ENCODE data around the gene MPZL1.

The MPZL1 gene

GRCh38 chr1:167746013-167746672 is 24.4 kb downstream of the MPZL1 start:
- H3K4me3 ChIP-seq (ENCODE audit: low read length), result no peak overlapping the region
- H3K9ac ChIP-seq (ENCODE audit: low read depth, low read length), result no peak overlapping the region
- no peaks in the 10 kb centered on the region for H3K9me3 ChIP-seq (ENCODE audit: insufficient read depth, low read depth, low read length)
- H3K27me3 ChIP-seq (ENCODE audit: insufficient read depth, low read length), result no peaks in the 10 kb centered on the region
- peaks cover 6% of the 10 kb centered on the region for H3K4me1 ChIP-seq (ENCODE audit: insufficient read depth, low read length)
- no peaks in the 10 kb centered on the region for H3K36me3 ChIP-seq (ENCODE audit: insufficient read depth, low read depth, low read length)
- H3K27ac ChIP-seq (ENCODE audit: low read length), result peak overlapping the region; percentile 55

DNA sequence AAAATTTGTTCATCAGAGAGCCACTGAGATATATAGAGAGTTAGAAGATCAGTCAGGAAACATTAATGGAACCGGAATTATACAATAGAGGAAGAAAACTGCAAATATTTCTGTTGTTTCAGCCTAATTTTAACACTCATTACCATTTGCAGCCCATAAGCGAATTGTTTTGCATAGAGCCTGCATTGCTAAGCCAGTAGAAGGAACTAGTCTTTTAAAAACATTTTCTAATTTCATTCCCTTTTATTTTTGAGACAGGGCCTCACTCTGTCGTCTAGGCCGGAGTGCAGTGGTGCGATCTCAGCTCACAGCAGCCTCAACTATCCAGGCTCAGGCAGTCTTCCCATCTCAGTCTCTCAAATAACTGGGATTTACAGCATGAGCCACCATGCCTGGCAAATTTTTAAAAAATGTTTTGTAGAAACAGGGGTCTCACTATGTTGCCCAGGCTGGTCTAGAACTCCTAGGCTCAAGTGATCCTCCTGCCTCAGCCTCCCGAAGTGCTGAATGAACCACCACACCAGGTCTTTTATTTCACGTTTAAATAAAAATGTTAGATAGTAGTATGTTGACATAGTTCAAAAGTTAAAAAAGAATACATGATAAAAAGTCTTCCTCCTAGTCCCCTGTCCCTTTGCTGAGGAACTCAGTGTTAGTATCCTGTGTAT is 25.3 kb downstream of the MPZL1 start:
- no peak overlapping the region for H3K27ac ChIP-seq (ENCODE audit: low read length)
- H3K9me3 ChIP-seq (ENCODE audit: insufficient read depth, low read depth, low read length), result no peaks in the 10 kb centered on the region
- H3K27me3 ChIP-seq (ENCODE audit: insufficient read depth, low read length), result no peaks in the 10 kb centered on the region
- no peak overlapping the region for H3K4me3 ChIP-seq (ENCODE audit: low read length)
- H3K9ac ChIP-seq (ENCODE audit: low read depth, low read length), result no peak overlapping the region
- no peaks in the 10 kb centered on the region for H3K36me3 ChIP-seq (ENCODE audit: insufficient read depth, low read depth, low read length)
- H3K4me1 ChIP-seq (ENCODE audit: insufficient read depth, low read length), result peaks cover 6% of the 10 kb centered on the region

- peaks cover 6% of the 10 kb centered on the region for H3K4me1 ChIP-seq (ENCODE audit: insufficient read depth, low read length)
- H3K9me3 ChIP-seq (ENCODE audit: insufficient read depth, low read depth, low read length), result no peaks in the 10 kb centered on the region
- H3K27me3 ChIP-seq (ENCODE audit: insufficient read depth, low read length), result no peaks in the 10 kb centered on the region
- no peak overlapping the region for H3K27ac ChIP-seq (ENCODE audit: low read length)
- H3K4me3 ChIP-seq (ENCODE audit: low read length), result no peak overlapping the region
- no peak overlapping the region for H3K9ac ChIP-seq (ENCODE audit: low read depth, low read length)
- no peaks in the 10 kb centered on the region for H3K36me3 ChIP-seq (ENCODE audit: insufficient read depth, low read depth, low read length)
These were observed 26.2 kb downstream of the MPZL1 start for GRCh38 chr1:167747988-167748387.

GRCh38 chr1:167748906-167749305 is 27.1 kb downstream of the MPZL1 start:
- H3K4me1 ChIP-seq (ENCODE audit: insufficient read depth, low read length), result peaks cover 6% of the 10 kb centered on the region
- no peaks in the 10 kb centered on the region for H3K9me3 ChIP-seq (ENCODE audit: insufficient read depth, low read depth, low read length)
- H3K4me3 ChIP-seq (ENCODE audit: low read length), result no peak overlapping the region
- no peaks in the 10 kb centered on the region for H3K36me3 ChIP-seq (ENCODE audit: insufficient read depth, low read depth, low read length)
- H3K27me3 ChIP-seq (ENCODE audit: insufficient read depth, low read length), result no peaks in the 10 kb centered on the region
- no peak overlapping the region for H3K9ac ChIP-seq (ENCODE audit: low read depth, low read length)
- H3K27ac ChIP-seq (ENCODE audit: low read length), result no peak overlapping the region

DNA sequence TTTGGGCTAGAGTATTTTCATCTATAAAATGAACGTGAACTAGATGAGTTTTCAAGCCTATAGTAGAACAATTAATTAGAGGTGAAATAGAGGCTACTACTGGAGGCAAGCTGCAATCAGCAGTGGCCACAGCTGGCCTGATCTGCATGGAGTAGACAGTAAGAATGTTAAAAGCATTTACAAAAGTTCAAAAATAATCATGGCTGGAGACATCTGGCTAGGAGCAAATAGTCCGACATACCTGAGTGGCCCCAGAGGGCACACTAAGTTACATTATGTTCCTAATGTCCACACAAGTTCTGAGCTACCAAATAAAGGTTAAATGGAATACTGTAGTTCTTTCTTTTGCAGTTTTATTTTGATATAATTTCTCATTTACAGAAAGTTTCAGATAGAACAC is 28.0 kb downstream of the MPZL1 start:
- H3K27ac ChIP-seq (ENCODE audit: low read length), result no peak overlapping the region
- H3K4me1 ChIP-seq (ENCODE audit: insufficient read depth, low read length), result peaks cover 4% of the 10 kb centered on the region; the same call in 1 of the 2 replicates
- no peak overlapping the region for H3K9ac ChIP-seq (ENCODE audit: low read depth, low read length)
- no peaks in the 10 kb centered on the region for H3K36me3 ChIP-seq (ENCODE audit: insufficient read depth, low read depth, low read length)
- no peaks in the 10 kb centered on the region for H3K9me3 ChIP-seq (ENCODE audit: insufficient read depth, low read depth, low read length)
- no peak overlapping the region for H3K4me3 ChIP-seq (ENCODE audit: low read length)
- H3K27me3 ChIP-seq (ENCODE audit: insufficient read depth, low read length), result no peaks in the 10 kb centered on the region

- H3K36me3 ChIP-seq (ENCODE audit: insufficient read depth, low read depth, low read length), result no peaks in the 10 kb centered on the region
- H3K4me1 ChIP-seq (ENCODE audit: insufficient read depth, low read length), result no peaks in the 10 kb centered on the region
- H3K9ac ChIP-seq (ENCODE audit: low read depth, low read length), result no peak overlapping the region
- no peak overlapping the region for H3K4me3 ChIP-seq (ENCODE audit: low read length)
- no peaks in the 10 kb centered on the region for H3K27me3 ChIP-seq (ENCODE audit: insufficient read depth, low read length)
- no peak overlapping the region for H3K27ac ChIP-seq (ENCODE audit: low read length)
- H3K9me3 ChIP-seq (ENCODE audit: insufficient read depth, low read depth, low read length), result no peaks in the 10 kb centered on the region
These were observed 28.9 kb downstream of the MPZL1 start for GRCh38 chr1:167750641-167751040.

DNA sequence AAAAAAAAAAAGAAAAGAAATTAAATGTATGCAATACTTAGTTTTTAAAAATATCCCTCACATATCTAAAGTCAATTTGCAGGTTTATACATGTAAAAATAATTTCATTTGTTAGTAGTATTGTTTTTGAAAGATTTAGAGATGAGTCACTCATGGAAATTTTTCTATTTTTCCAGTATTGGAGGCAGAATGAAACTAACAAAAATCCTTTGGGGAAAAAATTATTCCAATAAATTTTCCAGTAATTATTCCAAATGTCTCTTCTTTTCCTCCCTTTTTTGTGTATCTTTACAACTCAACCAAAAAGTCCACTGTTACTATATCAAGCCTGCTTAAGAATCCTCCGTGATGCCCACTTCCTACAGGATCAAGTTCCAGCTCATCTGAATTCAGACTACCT is 29.9 kb downstream of the MPZL1 start:
- no peaks in the 10 kb centered on the region for H3K9me3 ChIP-seq (ENCODE audit: insufficient read depth, low read depth, low read length)
- H3K36me3 ChIP-seq (ENCODE audit: insufficient read depth, low read depth, low read length), result no peaks in the 10 kb centered on the region
- H3K9ac ChIP-seq (ENCODE audit: low read depth, low read length), result no peak overlapping the region
- H3K27ac ChIP-seq (ENCODE audit: low read length), result no peak overlapping the region
- H3K4me3 ChIP-seq (ENCODE audit: low read length), result no peak overlapping the region
- H3K4me1 ChIP-seq (ENCODE audit: insufficient read depth, low read length), result no peaks in the 10 kb centered on the region
- H3K27me3 ChIP-seq (ENCODE audit: insufficient read depth, low read length), result no peaks in the 10 kb centered on the region

- Histone ChIP-seq H3K9me3 (ENCODE audit: insufficient read depth, low read depth, low read length) (no peaks in the 10 kb centered on the region), H3K4me3 (ENCODE audit: low read length) (no peak overlapping the region), H3K4me1 (ENCODE audit: insufficient read depth, low read length) (no peaks in the 10 kb centered on the region), H3K27ac (ENCODE audit: low read length) (no peak overlapping the region), H3K27me3 (ENCODE audit: insufficient read depth, low read length) (no peaks in the 10 kb centered on the region), H3K36me3 (ENCODE audit: insufficient read depth, low read depth, low read length) (no peaks in the 10 kb centered on the region), H3K9ac (ENCODE audit: low read depth, low read length) (no peak overlapping the region)
These were observed 30.6 kb downstream of the MPZL1 start for GRCh38 chr1:167752219-167752985.

DNA sequence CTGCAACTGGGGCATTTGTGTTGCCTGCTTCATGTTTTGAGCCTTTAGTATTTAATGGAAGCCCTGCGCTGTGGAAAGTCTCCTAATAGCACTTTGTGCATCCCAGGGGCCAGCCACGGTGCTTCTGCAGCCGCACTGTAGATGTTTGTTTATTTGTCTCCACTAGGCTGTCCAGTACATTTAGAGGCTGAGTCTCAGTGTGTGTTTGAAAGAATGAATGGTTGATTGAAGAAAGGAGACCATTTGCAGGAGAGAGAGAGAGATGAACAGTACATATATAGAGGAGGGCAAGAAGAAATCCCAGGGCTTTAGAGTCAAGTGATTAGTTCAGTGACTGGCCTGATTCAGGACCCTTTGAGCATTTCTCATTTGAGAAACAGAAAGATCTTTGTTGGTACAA is 33.9 kb downstream of the MPZL1 start:
- Histone ChIP-seq H3K4me1 (ENCODE audit: insufficient read depth, low read length) (peaks cover 5% of the 10 kb centered on the region; the same call in 1 of the 2 replicates), H3K9me3 (ENCODE audit: insufficient read depth, low read depth, low read length) (no peaks in the 10 kb centered on the region), H3K36me3 (ENCODE audit: insufficient read depth, low read depth, low read length) (no peaks in the 10 kb centered on the region), H3K9ac (ENCODE audit: low read depth, low read length) (no peak overlapping the region), H3K27me3 (ENCODE audit: insufficient read depth, low read length) (no peaks in the 10 kb centered on the region), H3K4me3 (ENCODE audit: low read length) (no peak overlapping the region), H3K27ac (ENCODE audit: low read length) (no peak overlapping the region)

DNA sequence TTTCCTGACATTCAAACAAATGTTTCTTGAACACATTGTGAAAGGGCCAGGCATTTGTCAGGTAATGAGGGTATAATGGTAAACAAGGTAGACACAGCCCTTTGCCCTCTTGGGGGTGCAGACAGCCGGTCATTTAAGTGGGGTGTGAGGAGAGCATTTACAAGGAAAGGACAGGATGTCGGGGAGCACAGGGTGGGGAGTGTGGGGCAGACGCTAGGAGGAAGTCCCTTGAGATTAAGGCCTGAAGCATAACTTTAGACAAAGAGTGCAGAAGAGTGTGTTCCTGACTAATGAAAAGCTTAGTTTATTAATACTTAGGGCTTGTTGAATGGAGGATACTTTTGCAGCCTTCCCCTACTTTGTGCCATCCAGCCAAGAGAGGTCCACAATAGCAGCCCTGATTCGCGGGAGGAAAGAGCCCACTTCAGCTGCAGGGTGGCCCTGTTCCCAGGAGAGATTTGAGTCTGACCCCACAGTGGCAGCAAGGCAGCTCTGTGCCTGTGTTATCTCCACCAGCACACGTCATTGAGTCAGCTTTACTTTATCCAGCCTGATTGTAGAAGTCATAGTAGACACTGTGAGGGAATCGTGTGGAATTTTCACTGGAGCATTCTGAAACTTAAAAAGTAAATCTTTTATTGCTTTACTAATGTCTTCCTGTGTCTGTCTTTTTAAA is 35.1 kb downstream of the MPZL1 start:
- H3K27me3 ChIP-seq (ENCODE audit: insufficient read depth, low read length), result no peaks in the 10 kb centered on the region
- H3K27ac ChIP-seq (ENCODE audit: low read length), result no peak overlapping the region
- no peak overlapping the region for H3K9ac ChIP-seq (ENCODE audit: low read depth, low read length)
- H3K4me1 ChIP-seq (ENCODE audit: insufficient read depth, low read length), result peaks cover 5% of the 10 kb centered on the region; the same call in 1 of the 2 replicates
- H3K36me3 ChIP-seq (ENCODE audit: insufficient read depth, low read depth, low read length), result no peaks in the 10 kb centered on the region
- no peaks in the 10 kb centered on the region for H3K9me3 ChIP-seq (ENCODE audit: insufficient read depth, low read depth, low read length)
- H3K4me3 ChIP-seq (ENCODE audit: low read length), result no peak overlapping the region

DNA sequence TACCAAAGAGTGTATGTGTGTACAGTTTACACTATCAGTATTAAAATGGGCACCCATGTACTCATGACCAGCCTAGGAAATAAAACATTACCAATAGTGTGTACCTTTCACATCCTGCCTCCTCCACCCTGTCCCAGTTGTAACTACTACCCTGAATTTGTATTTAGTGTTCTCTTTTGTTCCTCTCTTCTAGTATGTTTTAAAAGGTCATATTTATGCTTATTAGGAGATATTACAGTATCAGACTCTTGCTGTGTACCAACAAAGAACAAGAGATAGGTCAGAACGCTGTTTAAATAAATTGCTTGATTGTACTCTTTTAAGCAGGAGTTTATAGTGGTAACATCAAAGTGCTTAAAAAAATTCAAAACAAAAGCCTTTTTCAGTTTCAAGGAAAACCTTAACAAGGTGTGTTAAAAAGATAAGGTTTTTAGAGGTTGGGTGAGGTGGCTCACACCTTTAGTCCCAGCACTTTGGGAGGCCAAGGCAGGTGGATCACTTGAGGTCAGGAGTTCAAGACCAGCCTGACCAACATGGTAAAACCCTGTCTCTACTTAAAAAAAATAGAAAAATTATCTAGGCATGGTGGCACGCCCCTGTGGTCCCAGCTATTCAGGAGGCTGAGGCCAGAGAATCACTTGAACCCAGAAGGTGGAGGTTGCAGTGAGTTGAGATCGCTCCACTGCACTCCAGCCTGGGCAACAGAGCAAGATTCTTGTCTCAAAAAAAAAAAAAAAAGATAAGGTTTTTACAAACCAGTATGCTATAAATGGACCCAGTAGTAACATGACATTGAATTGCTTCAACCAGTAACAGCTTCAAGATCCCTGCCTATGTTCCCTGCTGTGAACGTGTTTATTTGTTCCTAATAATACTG is 35.9 kb downstream of the MPZL1 start:
- no peak overlapping the region for H3K9ac ChIP-seq (ENCODE audit: low read depth, low read length)
- H3K4me3 ChIP-seq (ENCODE audit: low read length), result no peak overlapping the region
- H3K9me3 ChIP-seq (ENCODE audit: insufficient read depth, low read depth, low read length), result no peaks in the 10 kb centered on the region
- H3K27ac ChIP-seq (ENCODE audit: low read length), result no peak overlapping the region
- H3K27me3 ChIP-seq (ENCODE audit: insufficient read depth, low read length), result no peaks in the 10 kb centered on the region
- H3K36me3 ChIP-seq (ENCODE audit: insufficient read depth, low read depth, low read length), result no peaks in the 10 kb centered on the region
- peaks cover 5% of the 10 kb centered on the region; the same call in 1 of the 2 replicates for H3K4me1 ChIP-seq (ENCODE audit: insufficient read depth, low read length)

All from iPS-20b (cell line).